BLaER1 (cell line): ENCODE measurements around the gene VSIR.
A peak's percentile ranks its signal among the peaks of the same experiment; 100 is the strongest.

Experiments used
- H3K27ac ChIP-seq: shearing (Covaris generic); formaldehyde crosslinking; 2 replicates; pipeline ENCODE4 v1.8.1; 2022
- H3K27me3 ChIP-seq: shearing (Covaris generic); formaldehyde crosslinking; 2 replicates; pipeline ENCODE4 v1.8.1; 2022
- H3K36me3 ChIP-seq: shearing (Covaris generic); formaldehyde crosslinking; 2 replicates; pipeline ENCODE4 v1.8.1; 2022
- H3K4me1 ChIP-seq: shearing (Covaris generic); formaldehyde crosslinking; 2 replicates; pipeline ENCODE4 v1.8.1; 2022
- H3K4me2 ChIP-seq: shearing (Covaris generic); formaldehyde crosslinking; 2 replicates; pipeline ENCODE4 v1.8.1; 2022
- H3K4me3 ChIP-seq: shearing (Covaris generic); formaldehyde crosslinking; 2 replicates; pipeline ENCODE4 v1.8.1; 2022
- H3K9ac ChIP-seq: shearing (Covaris generic); formaldehyde crosslinking; 2 replicates; pipeline ENCODE4 v1.8.1; 2022
- H3K9me3 ChIP-seq: shearing (Covaris generic); formaldehyde crosslinking; 2 replicates; pipeline ENCODE4 v1.8.1; 2022
- H4K20me1 ChIP-seq: shearing (Covaris generic); formaldehyde crosslinking; 2 replicates; pipeline ENCODE4 v1.8.1; 2022
- Cebpa-rat ChIP-seq: shearing (Covaris generic); IDR thresholded peaks from 2 replicates; pipeline ENCODE4 v1.8.1; 2022

Gene VSIR

GRCh38 chr10:71776481-71776925, 3.2 kb upstream of the VSIR start:
- H3K4me3 ChIP-seq: no peak overlapping the region
- no peak overlapping the region for H3K27ac ChIP-seq
- H3K27me3 ChIP-seq: peaks cover 13% of the 10 kb centered on the region
- TF ChIP-seq Cebpa-rat: no peak
- no peaks in the 10 kb centered on the region for H3K36me3 ChIP-seq
- no peak overlapping the region for H3K9ac ChIP-seq
- H3K4me1 ChIP-seq: peaks cover 58% of the 10 kb centered on the region
- H4K20me1 ChIP-seq: 0 out of 2 replicates have a peak, but pooled peaks cover 7% of the 10 kb centered on the region
- H3K4me2 ChIP-seq: peak overlapping the region; percentile 96
- peaks cover 8% of the 10 kb centered on the region; the same call in 1 of the 2 replicates for H3K9me3 ChIP-seq

DNA sequence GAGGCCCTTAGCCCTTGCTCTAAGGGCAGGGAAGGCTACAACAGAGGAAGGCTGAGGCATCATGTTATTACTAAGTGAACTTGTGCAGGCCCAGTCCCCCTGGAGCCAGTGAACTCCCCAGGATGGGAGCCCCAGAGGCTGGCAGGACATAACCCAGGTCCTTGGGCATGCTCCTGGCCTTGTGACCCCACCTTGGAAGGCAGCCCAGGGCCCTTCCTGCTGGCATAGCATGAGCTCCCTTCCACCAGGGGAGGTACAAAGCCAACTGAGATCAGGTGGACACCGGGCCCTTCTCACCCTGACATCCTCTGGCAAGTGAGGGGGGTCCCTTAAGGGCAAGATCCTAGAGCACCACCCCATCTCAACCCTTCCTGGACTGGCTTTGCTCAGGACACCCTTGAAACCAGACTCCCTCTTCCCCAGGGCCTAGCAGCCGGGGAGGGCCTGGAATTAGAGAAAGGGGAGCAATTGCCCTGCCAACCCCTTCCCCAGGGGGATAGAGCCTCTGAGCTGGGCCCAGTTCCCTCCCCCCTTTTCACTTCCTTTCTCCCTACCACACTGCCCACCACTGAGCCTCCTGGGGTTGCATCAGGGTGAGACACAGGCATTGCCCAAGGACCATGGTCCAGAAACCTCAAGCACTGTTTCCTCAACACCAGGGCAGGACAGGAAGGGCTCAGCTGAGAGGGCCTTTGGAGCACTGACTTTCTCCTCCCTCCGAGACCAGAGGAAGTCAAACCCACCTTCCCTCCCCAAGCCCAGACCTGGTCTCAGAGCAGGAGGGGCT, 1.8 kb upstream of the VSIR start:
- Histone ChIP-seq H3K27me3 (peaks cover 13% of the 10 kb centered on the region), H3K4me1 (peaks cover 65% of the 10 kb centered on the region), H3K4me2 (peak overlapping the region; percentile 96), H3K27ac (peak overlapping the region; percentile 58), H3K4me3 (peak overlapping the region; percentile 39), H4K20me1 (0 out of 2 replicates have a peak, but pooled peaks cover 7% of the 10 kb centered on the region), H3K9me3 (peaks cover 8% of the 10 kb centered on the region; the same call in 1 of the 2 replicates), H3K9ac (peak overlapping the region; percentile 56; the same call in 1 of the 2 replicates), H3K36me3 (no peaks in the 10 kb centered on the region)
- peak; percentile 51; the same call in 1 of the 2 replicates for TF ChIP-seq Cebpa-rat

GRCh38 chr10:71772832-71773220, 494 bp downstream of the VSIR start:
- peak overlapping the region; percentile 55 for H3K4me3 ChIP-seq
- H3K4me1 ChIP-seq: peaks cover 88% of the 10 kb centered on the region
- no peaks in the 10 kb centered on the region for H3K36me3 ChIP-seq
- no peak overlapping the region for H3K27ac ChIP-seq
- H3K4me2 ChIP-seq: peak overlapping the region; percentile 96
- H3K9ac ChIP-seq: peak overlapping the region; percentile 42; the same call in 1 of the 2 replicates
- H3K27me3 ChIP-seq: peaks cover 13% of the 10 kb centered on the region
- 0 out of 2 replicates have a peak, but pooled peaks cover 7% of the 10 kb centered on the region for H4K20me1 ChIP-seq
- TF ChIP-seq Cebpa-rat: no peak
- peaks cover 8% of the 10 kb centered on the region; the same call in 1 of the 2 replicates for H3K9me3 ChIP-seq

DNA sequence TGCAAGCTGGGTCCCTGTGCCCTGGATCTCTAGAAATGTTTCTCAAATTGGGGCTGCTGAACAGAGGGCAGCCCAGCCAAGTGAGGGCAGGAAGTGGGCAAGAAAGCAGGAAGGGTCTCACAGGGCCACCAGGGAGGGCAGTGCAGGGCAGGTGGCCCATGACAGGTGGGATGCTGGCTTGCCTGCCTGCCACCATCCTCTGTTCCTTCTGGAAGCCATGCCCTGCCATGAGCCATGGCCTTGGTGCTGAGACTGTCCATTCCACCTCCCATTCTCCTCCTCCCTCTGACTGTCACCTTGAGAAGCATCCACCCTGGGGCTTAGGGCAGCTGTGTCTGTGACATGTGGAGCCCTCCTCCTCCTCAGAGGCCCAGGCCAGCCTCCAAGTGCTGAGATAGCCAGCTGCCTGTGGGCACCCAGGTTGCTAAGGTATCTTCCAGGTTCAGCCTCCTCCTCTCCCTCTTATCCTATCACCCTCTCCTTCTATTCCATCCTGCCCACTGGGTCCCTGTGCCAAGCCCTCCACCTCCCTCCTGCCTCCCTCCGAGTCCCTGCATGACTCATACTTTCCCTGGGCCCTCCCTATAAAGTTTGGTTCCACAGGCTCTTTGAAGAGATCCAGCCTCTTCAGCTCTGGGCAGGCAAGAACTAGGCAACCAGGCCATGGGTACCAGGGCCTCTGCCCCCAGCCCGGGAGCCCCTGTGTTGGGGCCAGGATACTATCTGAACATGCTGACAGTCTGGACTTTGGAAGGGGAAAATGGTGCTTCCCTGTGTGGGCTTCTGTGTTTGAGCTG, 1.3 kb downstream of the VSIR start:
- H3K27me3 ChIP-seq: peaks cover 13% of the 10 kb centered on the region
- no peaks in the 10 kb centered on the region for H3K36me3 ChIP-seq
- 0 out of 2 replicates have a peak, but pooled peaks cover 7% of the 10 kb centered on the region for H4K20me1 ChIP-seq
- no peak overlapping the region for H3K9ac ChIP-seq
- H3K9me3 ChIP-seq: no peaks in the 10 kb centered on the region
- H3K4me3 ChIP-seq: no peak overlapping the region
- H3K4me1 ChIP-seq: peaks cover 92% of the 10 kb centered on the region
- peak overlapping the region; percentile 96 for H3K4me2 ChIP-seq
- no peak overlapping the region for H3K27ac ChIP-seq
- no peak for TF ChIP-seq Cebpa-rat

DNA sequence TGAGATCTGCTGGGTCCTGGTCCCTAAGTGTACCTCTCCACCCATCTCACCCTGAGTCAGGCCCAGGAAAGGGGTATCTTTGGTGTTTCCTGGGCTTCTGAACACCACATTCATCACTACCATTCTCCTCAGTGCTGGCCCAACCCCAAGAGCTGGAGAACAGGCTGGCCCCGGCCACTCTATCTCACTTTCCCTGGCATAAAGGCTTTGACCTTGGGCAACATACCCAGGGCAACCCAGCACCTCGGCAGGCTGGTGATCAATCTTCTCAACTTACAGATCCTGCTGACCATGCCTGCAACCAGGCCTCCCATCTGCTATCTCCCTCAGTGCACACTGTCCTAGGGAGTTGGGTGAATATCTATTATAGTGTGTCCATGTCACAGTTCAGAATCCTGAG, 2.1 kb downstream of the VSIR start:
- Histone ChIP-seq H3K36me3 (no peaks in the 10 kb centered on the region), H4K20me1 (0 out of 2 replicates have a peak, but pooled peaks cover 7% of the 10 kb centered on the region), H3K27ac (no peak overlapping the region), H3K4me2 (no peak overlapping the region), H3K9me3 (no peaks in the 10 kb centered on the region), H3K4me1 (peaks cover 89% of the 10 kb centered on the region), H3K4me3 (no peak overlapping the region), H3K27me3 (peaks cover 13% of the 10 kb centered on the region), H3K9ac (no peak overlapping the region)
- TF ChIP-seq Cebpa-rat: no peak

DNA sequence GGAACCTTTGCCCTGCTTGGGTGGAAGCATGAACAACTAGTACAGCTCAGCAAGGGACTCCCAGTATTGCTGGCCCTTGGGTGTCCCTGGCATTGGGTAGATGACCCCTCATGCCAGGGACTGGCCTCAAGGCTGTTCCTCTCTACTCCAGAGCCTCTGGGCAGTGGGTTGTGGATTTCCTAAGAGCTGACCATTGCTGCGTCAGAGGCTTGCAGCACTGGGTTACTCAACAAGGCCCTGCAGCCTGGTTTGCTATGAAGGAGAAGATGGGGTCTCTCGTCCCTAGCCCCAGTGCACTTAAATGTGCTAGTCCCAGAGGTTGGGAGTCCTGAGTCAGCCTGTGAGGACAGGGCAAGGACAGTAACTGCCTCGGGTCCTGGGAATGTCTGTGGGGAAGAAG, 2.5 kb downstream of the VSIR start:
- H3K9ac ChIP-seq: no peak overlapping the region
- 0 out of 2 replicates have a peak, but pooled peaks cover 7% of the 10 kb centered on the region for H4K20me1 ChIP-seq
- TF ChIP-seq Cebpa-rat: no peak
- H3K36me3 ChIP-seq: no peaks in the 10 kb centered on the region
- H3K27me3 ChIP-seq: peaks cover 13% of the 10 kb centered on the region
- no peak overlapping the region for H3K4me3 ChIP-seq
- H3K4me2 ChIP-seq: no peak overlapping the region
- H3K27ac ChIP-seq: no peak overlapping the region
- H3K4me1 ChIP-seq: peaks cover 88% of the 10 kb centered on the region
- no peaks in the 10 kb centered on the region for H3K9me3 ChIP-seq

DNA sequence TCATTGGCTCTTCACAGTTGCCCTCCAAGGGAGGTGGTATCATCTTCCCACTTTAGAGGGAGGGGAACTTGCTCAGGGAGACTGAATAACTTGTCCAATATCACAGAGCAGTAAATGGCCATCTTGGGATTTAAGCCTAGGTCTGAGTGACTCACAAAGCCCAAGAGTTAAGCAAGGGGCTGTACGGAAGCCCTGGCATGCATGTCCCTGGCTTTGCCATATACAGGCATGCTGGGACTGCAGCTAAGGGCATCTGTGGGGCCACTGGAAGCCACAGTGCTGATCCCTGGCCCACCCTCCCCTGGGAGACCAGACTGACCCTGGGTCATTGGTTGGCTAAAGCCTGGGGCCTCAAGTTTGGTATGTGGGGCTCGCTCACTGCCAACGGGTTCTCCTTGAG, 3.1 kb downstream of the VSIR start:
- Histone ChIP-seq H4K20me1 (0 out of 2 replicates have a peak, but pooled peaks cover 7% of the 10 kb centered on the region), H3K9ac (no peak overlapping the region), H3K4me3 (no peak overlapping the region), H3K4me2 (peak overlapping the region; percentile 86), H3K4me1 (peaks cover 88% of the 10 kb centered on the region), H3K36me3 (no peaks in the 10 kb centered on the region), H3K27me3 (peaks cover 13% of the 10 kb centered on the region), H3K27ac (no peak overlapping the region), H3K9me3 (no peaks in the 10 kb centered on the region)
- no peak for TF ChIP-seq Cebpa-rat

GRCh38 chr10:71769279-71769823, 4.0 kb downstream of the VSIR start:
- Histone ChIP-seq H3K9ac (no peak overlapping the region), H4K20me1 (no peaks in the 10 kb centered on the region), H3K27ac (peak overlapping the region; percentile 29; the same call in 1 of the 2 replicates), H3K4me2 (peak overlapping the region; percentile 86), H3K36me3 (no peaks in the 10 kb centered on the region), H3K9me3 (no peaks in the 10 kb centered on the region), H3K27me3 (peaks cover 13% of the 10 kb centered on the region), H3K4me1 (peaks cover 87% of the 10 kb centered on the region), H3K4me3 (peak overlapping the region; percentile 55; the same call in 1 of the 2 replicates)
- no peak for TF ChIP-seq Cebpa-rat

GRCh38 chr10:71767420-71768035, 5.8 kb downstream of the VSIR start:
- TF ChIP-seq Cebpa-rat: no peak
- no peaks in the 10 kb centered on the region for H3K9me3 ChIP-seq
- H3K36me3 ChIP-seq: no peaks in the 10 kb centered on the region
- no peaks in the 10 kb centered on the region; the same call in 1 of the 2 replicates for H3K27me3 ChIP-seq
- H4K20me1 ChIP-seq: no peaks in the 10 kb centered on the region
- H3K4me2 ChIP-seq: peak overlapping the region; percentile 32; the same call in 1 of the 2 replicates
- H3K9ac ChIP-seq: no peak overlapping the region
- peaks cover 69% of the 10 kb centered on the region for H3K4me1 ChIP-seq
- 0 out of 2 replicates have a peak overlapping the region, but pooled peaks have one; percentile 41 for H3K27ac ChIP-seq
- H3K4me3 ChIP-seq: no peak overlapping the region
